HepG2 (cell line): Measurements from ENCODE around the gene STBD1. TPM values are rescaled to one million over a fixed set of nuclear protein-coding genes. Genes with fewer than 3 reads are reported as not detected.

Source experiments
- ATRX ChIP-seq: sonication (generic); formaldehyde crosslinking; IDR thresholded peaks from 2 replicates; pipeline ENCODE4 v1.4.0; 2020; ENCODE audit warnings: missing genetic modification reagents, borderline replicate concordance
- HNRNPK ChIP-seq: fragments of 200-400 bp; formaldehyde crosslinking; IDR thresholded peaks from 2 replicates; pipeline ENCODE4 v1.6.1; 2018; ENCODE audit warnings: low read length, low read depth, moderate library complexity, mild to moderate bottlenecking; ENCODE audit not compliant: poor library complexity, severe bottlenecking
- IKZF5 ChIP-seq: IDR thresholded peaks from 2 replicates; pipeline ENCODE4 v1.6.1; 2018; ENCODE audit warnings: missing genetic modification reagents, mild to moderate bottlenecking, missing compliant biosample characterization
- PHF5A ChIP-seq: IDR thresholded peaks from one replicate; pipeline ENCODE4 v1.6.1; 2018; ENCODE audit warnings: low read depth, missing genetic modification reagents; ENCODE audit not compliant: unreplicated experiment
- REL ChIP-seq: sonication (generic); formaldehyde crosslinking; conservative IDR thresholded peaks from 2 replicates; pipeline ENCODE4 v1.8.0; 2022; ENCODE audit warnings: mild to moderate bottlenecking, missing genetic modification reagents, moderate library complexity
- SMARCE1 ChIP-seq: fragments of 450-650 bp; IDR thresholded peaks from 2 replicates; pipeline ENCODE4 v1.6.1; 2017; ENCODE audit warnings: borderline replicate concordance
- ZBTB1 ChIP-seq: sonication (generic); formaldehyde crosslinking; IDR thresholded peaks from 2 replicates; pipeline ENCODE4 v1.4.0; 2020; ENCODE audit warnings: missing genetic modification reagents, borderline replicate concordance
- ZBTB38 ChIP-seq: sonication (generic); formaldehyde crosslinking; IDR thresholded peaks from 2 replicates; pipeline ENCODE4 v1.5.1; 2020; ENCODE audit warnings: mild to moderate bottlenecking, missing genetic modification reagents
- ZNF350 ChIP-seq: sonication (generic); formaldehyde crosslinking; IDR thresholded peaks from 2 replicates; pipeline ENCODE4 v1.4.0; 2020; ENCODE audit warnings: mild to moderate bottlenecking, low read depth, missing genetic modification reagents, borderline replicate concordance
- ZNF354B ChIP-seq: sonication (generic); formaldehyde crosslinking; IDR thresholded peaks from 2 replicates; pipeline ENCODE4 v1.8.0; 2022; ENCODE audit warnings: mild to moderate bottlenecking, missing genetic modification reagents
- ZNF589 ChIP-seq: sonication (generic); formaldehyde crosslinking; conservative IDR thresholded peaks from 2 replicates; pipeline ENCODE4 v1.8.0; 2022; ENCODE audit warnings: mild to moderate bottlenecking, moderate library complexity, missing genetic modification reagents
- ZNF800 ChIP-seq: sonication (generic); formaldehyde crosslinking; IDR thresholded peaks from 2 replicates; pipeline ENCODE4 v1.4.0; 2020; ENCODE audit warnings: missing genetic modification reagents
- ZNF839 ChIP-seq: sonication (generic); formaldehyde crosslinking; IDR thresholded peaks from 2 replicates; pipeline ENCODE4 v1.4.0; 2020; ENCODE audit warnings: missing genetic modification reagents, mild to moderate bottlenecking, borderline replicate concordance
- ZNF878 ChIP-seq: sonication (generic); formaldehyde crosslinking; IDR thresholded peaks from 2 replicates; pipeline ENCODE4 v1.8.1; 2023; ENCODE audit warnings: mild to moderate bottlenecking, missing genetic modification reagents, moderate library complexity
- ZSCAN30 ChIP-seq: sonication (generic); formaldehyde crosslinking; IDR thresholded peaks from 2 replicates; pipeline ENCODE4 v1.5.0; 2020; ENCODE audit warnings: mild to moderate bottlenecking, missing genetic modification reagents
- polyA plus RNA-seq, 8 experiments: library from polyadenylated mRNA; depleted of rRNA in 3 of 8; stranded (reverse) in 7 of 8; unstranded in 1 of 8; fragments of >200 nt; fragmentation: Illumina TruSeq in 4 of 8; extraction: Trizol in 4 of 8; gene quantifications; 2 replicates each; pipeline versions ENCODE4 v1.2.1 to v1.2.3, GENCODE V29; 2011 to 2016; ENCODE audit warnings: low read depth in 4 of 8, missing spikeins in 1 of 8, mixed read lengths in 1 of 8; ENCODE audit not compliant: insufficient read depth in 1 of 8
- total RNA-seq, 5 experiments: library from RNA; depleted of rRNA; stranded (reverse); fragments of >200 nt; fragmentation: Illumina TruSeq; extraction: Trizol; gene quantifications; 2 replicates each; pipeline ENCODE4 v1.2.3, GENCODE V29; 2016; ENCODE audit warnings: low read depth in 1 of 5
- TF ChIP-seq, protein P1 (sequence below): sonication (generic); formaldehyde crosslinking; IDR thresholded peaks from 2 replicates; pipeline ENCODE4; 2020; ENCODE audit warnings: missing genetic modification reagents, mild to moderate bottlenecking, borderline replicate concordance
- TF ChIP-seq, protein P2 (sequence below): IDR thresholded peaks from 2 replicates; pipeline ENCODE4 v1.6.1; 2016; ENCODE audit warnings: mild to moderate bottlenecking
- TF ChIP-seq, protein P3 (sequence below): sonication (generic); formaldehyde crosslinking; IDR thresholded peaks from 2 replicates; pipeline ENCODE4 v1.9.0; 2022; ENCODE audit warnings: low read depth, missing genetic modification reagents

The STBD1 gene
- total and polyA plus RNA-seq, 2 of the 13 experiments (the other 11 are each of a cell fraction or from before 2014, with no cell fraction given): 2.8 to 4.3 TPM

DNA sequence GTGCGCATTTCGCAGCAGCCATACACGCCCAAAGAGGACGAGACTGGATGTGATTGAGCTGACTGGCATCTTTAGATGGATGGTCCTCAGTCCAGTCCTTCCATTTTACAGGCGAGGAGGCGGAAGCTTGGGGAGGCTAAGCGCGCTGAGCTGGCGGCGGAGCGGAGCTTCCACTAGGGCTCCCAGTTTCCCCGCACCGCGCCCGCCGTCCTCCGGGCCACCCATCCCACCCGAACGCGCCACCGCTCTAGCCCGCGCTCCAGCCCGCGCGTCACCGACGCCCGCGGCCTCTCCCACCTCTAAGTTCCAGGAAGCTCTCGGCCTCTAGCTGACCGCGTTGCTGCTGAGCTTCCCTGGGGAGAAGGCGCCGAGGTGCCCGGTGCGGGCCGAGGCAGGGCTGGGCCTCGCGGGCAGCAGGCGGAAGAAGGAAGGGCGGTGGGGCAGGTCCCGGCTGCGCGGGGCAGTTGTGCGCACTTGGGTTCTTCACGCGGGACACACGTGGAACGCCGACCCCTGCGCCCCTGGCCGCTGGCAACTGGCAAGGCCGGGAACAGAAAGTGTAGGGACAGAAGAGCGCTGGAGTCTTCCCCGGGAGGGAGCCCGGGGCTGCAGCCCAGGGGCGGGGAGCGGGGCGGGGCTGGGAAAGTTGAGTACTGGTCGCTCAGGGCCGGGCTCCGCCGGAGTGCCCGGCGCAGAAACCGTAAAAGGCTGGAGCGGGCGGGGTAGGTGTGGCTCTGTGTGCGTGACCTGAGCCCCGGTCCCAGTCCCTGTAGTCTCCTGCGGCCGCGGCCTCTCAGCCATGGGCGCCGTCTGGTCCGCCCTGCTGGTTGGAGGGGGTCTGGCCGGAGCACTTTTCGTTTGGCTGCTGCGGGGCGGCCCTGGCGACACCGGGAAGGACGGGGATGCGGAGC lies at the start of gene STBD1 (continued):
- TF ChIP-seq IKZF5 (peak; percentile 71; the same call in 1 of the 2 replicates), ATRX (CRISPR knock-in tag) (no peak), SMARCE1 (no peak), PHF5A (CRISPR knock-in tag) (peak; percentile 37), ZBTB38 (CRISPR knock-in tag) (peak; percentile 9; the same call in 1 of the 2 replicates), REL (peak; percentile 79), ZBTB1 (CRISPR knock-in tag) (no peak), ZNF839 (no peak), ZNF350 (CRISPR knock-in tag) (no peak), ZNF589 (CRISPR knock-in tag) (0 out of 2 replicates have a peak, but pooled peaks have one; percentile 63), ZNF800 (CRISPR knock-in tag) (peak; percentile 96), ZNF354B (CRISPR knock-in tag) (peak; percentile 53; the same call in 1 of the 2 replicates), HNRNPK (peak; percentile 54), ZNF878 (no peak), ZSCAN30 (CRISPR knock-in tag) (peak; percentile 84)
- TF ChIP-seq, protein P1, sequence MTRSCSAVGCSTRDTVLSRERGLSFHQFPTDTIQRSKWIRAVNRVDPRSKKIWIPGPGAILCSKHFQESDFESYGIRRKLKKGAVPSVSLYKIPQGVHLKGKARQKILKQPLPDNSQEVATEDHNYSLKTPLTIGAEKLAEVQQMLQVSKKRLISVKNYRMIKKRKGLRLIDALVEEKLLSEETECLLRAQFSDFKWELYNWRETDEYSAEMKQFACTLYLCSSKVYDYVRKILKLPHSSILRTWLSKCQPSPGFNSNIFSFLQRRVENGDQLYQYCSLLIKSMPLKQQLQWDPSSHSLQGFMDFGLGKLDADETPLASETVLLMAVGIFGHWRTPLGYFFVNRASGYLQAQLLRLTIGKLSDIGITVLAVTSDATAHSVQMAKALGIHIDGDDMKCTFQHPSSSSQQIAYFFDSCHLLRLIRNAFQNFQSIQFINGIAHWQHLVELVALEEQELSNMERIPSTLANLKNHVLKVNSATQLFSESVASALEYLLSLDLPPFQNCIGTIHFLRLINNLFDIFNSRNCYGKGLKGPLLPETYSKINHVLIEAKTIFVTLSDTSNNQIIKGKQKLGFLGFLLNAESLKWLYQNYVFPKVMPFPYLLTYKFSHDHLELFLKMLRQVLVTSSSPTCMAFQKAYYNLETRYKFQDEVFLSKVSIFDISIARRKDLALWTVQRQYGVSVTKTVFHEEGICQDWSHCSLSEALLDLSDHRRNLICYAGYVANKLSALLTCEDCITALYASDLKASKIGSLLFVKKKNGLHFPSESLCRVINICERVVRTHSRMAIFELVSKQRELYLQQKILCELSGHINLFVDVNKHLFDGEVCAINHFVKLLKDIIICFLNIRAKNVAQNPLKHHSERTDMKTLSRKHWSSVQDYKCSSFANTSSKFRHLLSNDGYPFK: peak; percentile 67
- TF ChIP-seq, protein P2, sequence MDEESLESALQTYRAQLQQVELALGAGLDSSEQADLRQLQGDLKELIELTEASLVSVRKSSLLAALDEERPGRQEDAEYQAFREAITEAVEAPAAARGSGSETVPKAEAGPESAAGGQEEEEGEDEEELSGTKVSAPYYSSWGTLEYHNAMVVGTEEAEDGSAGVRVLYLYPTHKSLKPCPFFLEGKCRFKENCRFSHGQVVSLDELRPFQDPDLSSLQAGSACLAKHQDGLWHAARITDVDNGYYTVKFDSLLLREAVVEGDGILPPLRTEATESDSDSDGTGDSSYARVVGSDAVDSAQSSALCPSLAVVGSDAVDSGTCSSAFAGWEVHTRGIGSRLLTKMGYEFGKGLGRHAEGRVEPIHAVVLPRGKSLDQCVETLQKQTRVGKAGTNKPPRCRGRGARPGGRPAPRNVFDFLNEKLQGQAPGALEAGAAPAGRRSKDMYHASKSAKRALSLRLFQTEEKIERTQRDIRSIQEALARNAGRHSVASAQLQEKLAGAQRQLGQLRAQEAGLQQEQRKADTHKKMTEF (CRISPR knock-in tag): peak; percentile 91
- TF ChIP-seq, protein P3, sequence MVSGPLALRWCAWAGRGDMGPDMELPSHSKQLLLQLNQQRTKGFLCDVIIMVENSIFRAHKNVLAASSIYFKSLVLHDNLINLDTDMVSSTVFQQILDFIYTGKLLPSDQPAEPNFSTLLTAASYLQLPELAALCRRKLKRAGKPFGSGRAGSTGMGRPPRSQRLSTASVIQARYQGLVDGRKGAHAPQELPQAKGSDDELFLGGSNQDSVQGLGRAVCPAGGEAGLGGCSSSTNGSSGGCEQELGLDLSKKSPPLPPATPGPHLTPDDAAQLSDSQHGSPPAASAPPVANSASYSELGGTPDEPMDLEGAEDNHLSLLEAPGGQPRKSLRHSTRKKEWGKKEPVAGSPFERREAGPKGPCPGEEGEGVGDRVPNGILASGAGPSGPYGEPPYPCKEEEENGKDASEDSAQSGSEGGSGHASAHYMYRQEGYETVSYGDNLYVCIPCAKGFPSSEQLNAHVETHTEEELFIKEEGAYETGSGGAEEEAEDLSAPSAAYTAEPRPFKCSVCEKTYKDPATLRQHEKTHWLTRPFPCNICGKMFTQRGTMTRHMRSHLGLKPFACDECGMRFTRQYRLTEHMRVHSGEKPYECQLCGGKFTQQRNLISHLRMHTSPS (CRISPR knock-in tag): peak; percentile 60; the same call in 1 of the 2 replicates
